ENCODE results near the gene MAN1A2.

MAN1A2 gene

DNA sequence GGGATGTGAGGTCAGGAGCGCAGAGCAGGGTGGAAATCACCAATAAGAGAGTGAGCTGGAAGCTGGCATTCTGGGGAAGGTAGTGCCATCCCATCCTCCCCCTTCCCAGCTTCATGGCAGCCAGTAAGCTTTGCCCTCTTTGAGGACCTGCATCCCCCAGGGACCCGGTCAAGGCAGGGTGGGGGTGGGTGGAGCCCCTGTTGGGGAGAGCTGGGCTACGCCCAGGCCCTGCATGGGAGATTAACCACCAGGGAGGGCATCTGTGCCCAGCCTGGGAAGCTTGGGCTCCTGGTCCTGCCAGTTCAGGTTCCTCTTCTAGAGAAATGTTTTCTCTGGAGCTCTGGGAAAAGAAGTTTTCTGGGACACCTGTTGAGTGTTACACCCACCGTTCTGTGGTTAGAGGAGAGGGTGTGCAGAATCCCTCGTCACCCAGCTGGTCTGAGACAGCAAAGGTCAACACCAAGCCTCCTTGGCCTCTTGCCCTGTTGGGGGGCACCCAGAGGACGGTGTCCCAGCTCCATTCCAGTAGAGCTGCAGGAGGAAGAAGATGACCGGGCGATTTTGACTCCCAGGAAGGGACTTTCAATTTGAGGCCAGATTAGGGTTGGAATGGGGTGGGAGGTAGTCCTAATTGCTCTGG is 208.5 kb downstream of the MAN1A2 start:
- no peak for DNase-seq (ENCODE audit: low spot score)

DNA sequence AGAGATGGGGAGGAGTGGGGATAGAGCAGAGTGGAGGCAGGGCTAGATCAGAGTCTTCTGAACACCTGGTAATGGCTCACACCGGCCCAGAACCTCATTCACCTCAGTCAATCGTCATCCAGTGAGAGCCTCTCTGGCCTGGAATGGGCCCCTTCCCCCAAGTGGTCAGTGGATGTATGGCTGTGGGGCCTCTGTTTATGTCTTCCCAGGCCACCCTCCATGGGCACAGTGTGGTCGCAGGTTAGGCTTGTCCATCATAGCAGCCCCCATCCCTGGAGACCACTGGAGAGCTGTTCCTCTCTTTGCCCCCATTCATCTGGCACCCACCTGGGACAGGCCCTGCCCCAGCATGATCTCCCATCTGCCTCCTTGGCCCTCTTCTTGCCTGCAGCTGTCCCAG is 209.0 kb downstream of the MAN1A2 start:
- DNase-seq (ENCODE audit: low spot score), result no peak

DNA sequence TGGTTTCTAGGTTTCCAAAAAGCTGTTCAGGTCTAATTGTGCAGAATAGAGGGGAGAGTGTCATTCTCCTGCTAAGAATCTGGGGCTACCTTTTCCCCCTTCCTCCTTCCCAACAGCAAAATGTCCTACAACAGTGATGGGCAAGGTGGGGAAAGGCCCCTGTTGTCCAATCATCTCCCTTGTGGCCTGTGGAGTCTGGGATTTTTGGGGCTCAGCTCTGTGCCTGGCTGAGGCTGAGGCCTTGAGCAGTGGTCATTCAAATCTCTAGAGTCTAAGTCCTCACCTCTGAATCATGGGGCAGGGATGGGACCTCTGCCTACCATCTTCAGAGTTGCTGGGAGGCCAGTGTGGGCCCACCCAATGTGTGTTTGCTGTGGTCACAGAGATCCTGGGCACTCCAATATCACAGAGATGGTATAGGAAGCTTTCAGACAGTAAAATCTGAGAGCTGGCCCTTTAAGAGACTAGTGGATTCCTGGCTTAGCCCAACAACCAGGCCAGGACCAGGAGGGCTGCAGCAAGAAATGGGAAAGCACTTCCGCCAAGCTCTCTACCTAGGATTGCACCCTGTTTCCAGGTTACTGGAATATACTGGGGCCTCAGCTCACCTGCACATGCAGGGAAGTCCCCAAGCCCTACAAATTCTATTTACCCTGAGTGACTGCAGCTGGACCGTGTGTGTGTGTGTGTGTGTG is 210.1 kb downstream of the MAN1A2 start:
- DNase-seq (ENCODE audit: low spot score), result no peak

DNA sequence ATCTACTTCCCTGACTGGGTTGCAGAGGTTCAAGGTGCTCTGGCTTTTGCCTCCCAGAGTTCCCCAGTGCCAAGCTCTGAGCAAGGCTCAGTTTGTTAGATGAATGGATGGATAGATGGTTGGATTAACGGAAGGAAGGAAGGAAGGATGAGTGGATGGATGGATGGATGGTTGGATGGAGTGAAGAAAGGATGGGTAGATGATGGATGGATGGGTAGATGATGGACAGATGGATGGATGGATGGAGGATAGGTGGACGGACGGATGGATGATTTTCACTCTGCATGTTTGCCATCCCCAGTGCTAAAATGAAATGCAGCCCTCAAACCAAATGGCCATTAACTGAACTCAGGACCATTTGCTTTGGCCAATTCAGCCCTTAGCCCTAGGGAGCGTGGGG is 211.2 kb downstream of the MAN1A2 start:
- DNase-seq (ENCODE audit: low spot score), result no peak

Data from hematopoietic multipotent progenitor cell treated with erythropoietin and hydrocortisone succinate and interleukin-3 and kit ligand, for 15 days (in vitro differentiated cells).